Astrocyte (in vitro differentiated cells and primary cell): Measurements from ENCODE around the gene PSMD9. TPM values are rescaled to one million over a fixed set of nuclear protein-coding genes. Genes with fewer than 3 reads are reported as not detected.

ENCODE experiments used
- DNase-seq: peaks from one replicate; pipeline ENCODE4 v3.0.0-alpha.2; 2010; ENCODE audit warnings: low read depth
- FAIRE-seq: peaks from 2 replicates; lab custom pipeline; 2011; peaks lifted over from hg19 to GRCh38; lab: Jason Lieb, UNC
- H2AFZ ChIP-seq: 2 replicates; pipeline ENCODE4 v1.6.0; 2012; ENCODE audit warnings: low read depth, low read length, inconsistent platforms
- H3K27ac ChIP-seq: 2 replicates; pipeline ENCODE4 v1.5.1; 2011; ENCODE audit warnings: low read depth, low read length, inconsistent platforms
- H3K27me3 ChIP-seq: 2 replicates; pipeline ENCODE4 v1.6.0; 2011; ENCODE audit warnings: low read length, inconsistent platforms; ENCODE audit not compliant: insufficient read depth
- H3K36me3 ChIP-seq: 2 replicates; pipeline ENCODE4 v1.5.1; 2011; ENCODE audit warnings: low read length, inconsistent platforms; ENCODE audit not compliant: insufficient read depth
- H3K4me1 ChIP-seq: 2 replicates; pipeline ENCODE4 v1.5.1; 2011; ENCODE audit warnings: low read length, inconsistent platforms; ENCODE audit not compliant: insufficient read depth
- H3K4me2 ChIP-seq: 2 replicates; pipeline ENCODE4 v1.6.0; 2012; ENCODE audit warnings: low read length, inconsistent platforms
- H3K4me3 ChIP-seq: 2 replicates; pipeline ENCODE4 v1.5.1; 2011; ENCODE audit warnings: low read depth, mild to moderate bottlenecking, low read length, inconsistent platforms; ENCODE audit not compliant: insufficient read depth
- H3K79me2 ChIP-seq: 2 replicates; pipeline ENCODE4 v1.6.0; 2012; ENCODE audit warnings: mild to moderate bottlenecking, low read length, inconsistent platforms; ENCODE audit not compliant: insufficient read depth
- H3K9ac ChIP-seq: 2 replicates; pipeline ENCODE4 v1.6.0; 2012; ENCODE audit warnings: mild to moderate bottlenecking, low read length, inconsistent platforms
- H3K9me3 ChIP-seq: 2 replicates; pipeline ENCODE4 v1.5.1; 2012; ENCODE audit warnings: low read depth, mild to moderate bottlenecking, low read length, inconsistent platforms; ENCODE audit not compliant: insufficient read depth
- H4K20me1 ChIP-seq: 2 replicates; pipeline ENCODE4 v1.6.0; 2012; ENCODE audit warnings: low read length, inconsistent platforms; ENCODE audit not compliant: insufficient read depth
- H3K27ac Mint-ChIP-seq: one replicate; pipeline ENCODE4 v1.8.0; 2021; ENCODE audit warnings: mild to moderate bottlenecking, mixed read lengths; ENCODE audit not compliant: unreplicated experiment
- H3K27me3 Mint-ChIP-seq: one replicate; pipeline ENCODE4 v1.8.0; 2021; ENCODE audit warnings: low read depth, mixed read lengths; ENCODE audit not compliant: unreplicated experiment
- H3K36me3 Mint-ChIP-seq: one replicate; pipeline ENCODE4 v1.8.0; 2021; ENCODE audit warnings: low read depth, mixed read lengths; ENCODE audit not compliant: unreplicated experiment
- H3K4me1 Mint-ChIP-seq: one replicate; pipeline ENCODE4 v1.8.0; 2021; ENCODE audit warnings: low read depth, mixed read lengths; ENCODE audit not compliant: unreplicated experiment
- H3K4me3 Mint-ChIP-seq: one replicate; pipeline ENCODE4 v1.8.0; 2021; ENCODE audit warnings: mild to moderate bottlenecking, moderate library complexity, mixed read lengths; ENCODE audit not compliant: unreplicated experiment
- H3K9me3 Mint-ChIP-seq: one replicate; pipeline ENCODE4 v1.8.0; 2021; ENCODE audit warnings: mild to moderate bottlenecking, mixed read lengths; ENCODE audit not compliant: unreplicated experiment
- EZH2 ChIP-seq: IDR thresholded peaks from 2 replicates; pipeline ENCODE4 v1.6.1; 2012; ENCODE audit warnings: mild to moderate bottlenecking, low read length, inconsistent platforms; ENCODE audit not compliant: insufficient read depth
- total RNA-seq: library from RNA; stranded (reverse); gene quantifications from 2 replicates; pipeline ENCODE4 v1.2.1, GENCODE V29; 2021
- TF ChIP-seq, protein P1 (sequence below): IDR thresholded peaks from 2 replicates; pipeline ENCODE4 v1.5.1; 2011; ENCODE audit warnings: low read depth, mild to moderate bottlenecking, inconsistent platforms, low read length, moderate library complexity; ENCODE audit not compliant: insufficient read depth

Gene PSMD9
- total RNA-seq, 1 donor from 2014 or later: 63.4 TPM

DNA sequence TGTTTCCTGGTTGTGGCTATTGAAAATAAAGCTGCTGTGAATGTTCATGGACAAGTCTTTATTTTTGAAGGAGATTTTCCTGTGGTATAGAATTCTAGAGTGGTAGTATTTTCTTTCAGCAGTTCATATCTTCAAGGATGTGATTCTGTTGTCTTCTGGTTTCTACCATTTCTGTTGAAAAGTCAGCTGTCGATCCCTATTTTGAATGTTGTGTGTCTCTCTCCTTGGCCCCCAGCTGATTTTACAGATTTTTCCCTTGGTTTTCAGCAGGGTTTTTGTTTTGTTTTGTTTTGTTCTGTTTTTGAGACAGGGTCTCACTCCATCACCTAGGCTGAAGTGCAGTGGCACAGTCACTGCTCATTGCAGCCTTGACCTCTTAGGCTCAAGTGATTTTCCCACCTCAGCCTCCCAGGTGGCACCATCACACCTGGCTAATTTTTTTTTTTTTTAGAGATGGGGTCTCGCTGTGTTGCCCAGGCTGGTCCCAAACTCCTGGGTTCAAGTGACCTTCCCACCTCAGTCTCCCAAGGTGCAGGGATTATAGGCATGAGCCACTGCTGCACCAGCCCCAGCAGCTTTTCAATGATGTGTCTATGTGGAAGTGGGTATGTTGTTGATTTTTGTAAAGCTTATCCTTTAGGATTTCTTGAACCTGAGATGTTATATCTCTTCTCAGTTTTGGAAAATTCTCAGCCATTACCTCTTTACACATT is 57.9 kb downstream of the PSMD9 start:
- H3K27me3 Mint-ChIP-seq: no peaks in the 10 kb centered on the region
- FAIRE-seq: no peak

DNA sequence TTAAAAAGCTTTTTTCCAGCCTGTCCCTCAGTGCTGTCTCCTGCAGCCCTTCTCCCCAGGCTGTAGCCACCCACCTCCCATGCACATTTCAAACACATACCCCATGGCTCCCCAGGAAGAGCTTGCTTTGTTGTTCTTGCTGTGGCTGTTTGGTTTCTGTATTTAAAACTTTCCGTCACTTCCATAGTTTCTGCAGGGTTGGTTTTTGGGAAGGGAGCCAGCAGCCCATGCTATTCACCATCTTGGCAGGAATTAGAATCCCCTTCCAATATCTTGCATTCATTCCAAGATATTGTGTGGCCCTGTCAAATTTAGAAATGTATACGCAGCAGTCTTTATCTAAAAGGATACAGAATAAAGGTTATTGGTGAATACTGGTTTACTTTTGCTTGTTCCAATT is 59.4 kb downstream of the PSMD9 start:
- Histone ChIP-seq H3K4me3 (no peak overlapping the region), H3K79me2 (no peaks in the 10 kb centered on the region), H3K36me3 (no peaks in the 10 kb centered on the region), H3K4me2 (peak overlapping the region; percentile 38), H2AFZ (peak overlapping the region; percentile 42), H3K4me1 (peaks cover 7% of the 10 kb centered on the region), H3K9ac (no peak overlapping the region), H3K27me3 (no peaks in the 10 kb centered on the region), H3K9me3 (no peaks in the 10 kb centered on the region), H4K20me1 (no peaks in the 10 kb centered on the region), H3K27ac (no peak overlapping the region)
- peaks cover 13% of the 10 kb centered on the region for H3K4me1 Mint-ChIP-seq
- H3K36me3 Mint-ChIP-seq: peaks cover 10% of the 10 kb centered on the region
- TF ChIP-seq, protein P1, sequence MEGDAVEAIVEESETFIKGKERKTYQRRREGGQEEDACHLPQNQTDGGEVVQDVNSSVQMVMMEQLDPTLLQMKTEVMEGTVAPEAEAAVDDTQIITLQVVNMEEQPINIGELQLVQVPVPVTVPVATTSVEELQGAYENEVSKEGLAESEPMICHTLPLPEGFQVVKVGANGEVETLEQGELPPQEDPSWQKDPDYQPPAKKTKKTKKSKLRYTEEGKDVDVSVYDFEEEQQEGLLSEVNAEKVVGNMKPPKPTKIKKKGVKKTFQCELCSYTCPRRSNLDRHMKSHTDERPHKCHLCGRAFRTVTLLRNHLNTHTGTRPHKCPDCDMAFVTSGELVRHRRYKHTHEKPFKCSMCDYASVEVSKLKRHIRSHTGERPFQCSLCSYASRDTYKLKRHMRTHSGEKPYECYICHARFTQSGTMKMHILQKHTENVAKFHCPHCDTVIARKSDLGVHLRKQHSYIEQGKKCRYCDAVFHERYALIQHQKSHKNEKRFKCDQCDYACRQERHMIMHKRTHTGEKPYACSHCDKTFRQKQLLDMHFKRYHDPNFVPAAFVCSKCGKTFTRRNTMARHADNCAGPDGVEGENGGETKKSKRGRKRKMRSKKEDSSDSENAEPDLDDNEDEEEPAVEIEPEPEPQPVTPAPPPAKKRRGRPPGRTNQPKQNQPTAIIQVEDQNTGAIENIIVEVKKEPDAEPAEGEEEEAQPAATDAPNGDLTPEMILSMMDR: no peak
- no peak for TF ChIP-seq EZH2
- H3K27me3 Mint-ChIP-seq: no peaks in the 10 kb centered on the region
- H3K4me3 Mint-ChIP-seq: no peak overlapping the region
- DNase-seq: peak; percentile 48
- peaks cover 4% of the 10 kb centered on the region for H3K9me3 Mint-ChIP-seq
- no peak for FAIRE-seq
- no peak overlapping the region for H3K27ac Mint-ChIP-seq

More for the DNA sequence above, 57.9 kb downstream of the PSMD9 start:
- H3K27ac Mint-ChIP-seq: no peak overlapping the region
- Histone ChIP-seq H3K4me3 (no peak overlapping the region), H2AFZ (no peak overlapping the region), H3K27ac (no peak overlapping the region), H4K20me1 (no peaks in the 10 kb centered on the region), H3K27me3 (no peaks in the 10 kb centered on the region), H3K79me2 (no peaks in the 10 kb centered on the region), H3K4me2 (no peak overlapping the region), H3K4me1 (peaks cover 17% of the 10 kb centered on the region), H3K9me3 (no peaks in the 10 kb centered on the region), H3K9ac (no peak overlapping the region), H3K36me3 (no peaks in the 10 kb centered on the region)
- peaks cover 13% of the 10 kb centered on the region for H3K4me1 Mint-ChIP-seq
- DNase-seq: no peak
- H3K36me3 Mint-ChIP-seq: peaks cover 16% of the 10 kb centered on the region
- TF ChIP-seq, protein P1: no peak
- no peak for TF ChIP-seq EZH2
- H3K4me3 Mint-ChIP-seq: no peak overlapping the region
- peaks cover 3% of the 10 kb centered on the region for H3K9me3 Mint-ChIP-seq
